GM10266 (cell line): ENCODE results near the gene PNKP.
A peak's percentile ranks its signal among the peaks of the same experiment; 100 is the strongest.

Source experiments
- DNase-seq: peaks from one replicate; pipeline ENCODE4 v3.0.0; 2012; ENCODE audit errors: extremely low spot score
- TF ChIP-seq, protein P1 (sequence below): IDR thresholded peaks from 2 replicates; pipeline ENCODE4 v1.5.1; 2012; ENCODE audit warnings: mild to moderate bottlenecking, low read depth; ENCODE audit not compliant: control insufficient read depth, insufficient read depth; ENCODE audit errors: missing control alignments

The PNKP gene

DNA sequence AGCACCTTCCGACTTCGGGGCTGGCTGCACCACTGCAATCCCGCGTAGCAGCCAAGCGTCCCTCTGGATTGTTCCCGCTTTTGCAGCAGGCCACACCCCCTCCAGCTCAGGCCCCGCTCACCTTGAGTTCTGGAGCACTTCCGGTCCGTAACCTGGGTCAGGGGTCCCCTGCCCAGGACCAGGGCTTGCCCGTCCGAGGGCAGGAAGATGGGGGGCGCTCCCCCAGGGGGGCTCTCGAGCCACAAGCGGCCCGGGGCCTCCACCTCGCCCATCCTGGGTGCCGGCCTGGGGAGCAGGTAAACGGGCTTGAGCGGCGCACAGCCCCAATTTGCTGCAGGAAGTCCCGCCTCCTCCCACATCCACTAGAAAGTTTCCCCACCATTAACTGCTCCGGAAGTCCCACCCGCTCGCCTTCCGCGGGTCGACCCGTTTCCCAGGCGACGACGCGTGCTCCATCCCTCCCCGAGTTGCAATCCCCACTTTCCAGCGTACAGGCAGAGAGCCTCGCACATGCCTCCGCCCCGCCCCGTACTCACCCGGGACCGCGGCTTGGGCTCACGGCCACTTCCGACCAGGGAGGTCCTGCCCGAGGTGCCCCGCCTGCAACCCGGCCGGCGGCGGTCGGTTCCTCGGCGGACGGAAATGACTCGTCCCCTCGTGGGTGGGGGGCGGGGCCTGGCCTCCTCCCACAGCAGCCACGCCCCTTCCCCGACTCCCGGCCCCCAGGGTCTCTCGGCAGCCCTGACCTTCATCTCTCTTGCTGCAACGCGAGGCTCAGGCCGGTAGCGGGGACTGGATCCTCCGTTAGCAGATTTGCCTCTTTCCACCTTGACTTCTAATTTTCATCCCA lies at the start of gene PNKP:
Gene PNKP, minus strand, starts transcription at position 644 of the 850 bp plus-strand sequence. Its CDS starts 372 bp downstream, at position 272.
- TF ChIP-seq, protein P1, sequence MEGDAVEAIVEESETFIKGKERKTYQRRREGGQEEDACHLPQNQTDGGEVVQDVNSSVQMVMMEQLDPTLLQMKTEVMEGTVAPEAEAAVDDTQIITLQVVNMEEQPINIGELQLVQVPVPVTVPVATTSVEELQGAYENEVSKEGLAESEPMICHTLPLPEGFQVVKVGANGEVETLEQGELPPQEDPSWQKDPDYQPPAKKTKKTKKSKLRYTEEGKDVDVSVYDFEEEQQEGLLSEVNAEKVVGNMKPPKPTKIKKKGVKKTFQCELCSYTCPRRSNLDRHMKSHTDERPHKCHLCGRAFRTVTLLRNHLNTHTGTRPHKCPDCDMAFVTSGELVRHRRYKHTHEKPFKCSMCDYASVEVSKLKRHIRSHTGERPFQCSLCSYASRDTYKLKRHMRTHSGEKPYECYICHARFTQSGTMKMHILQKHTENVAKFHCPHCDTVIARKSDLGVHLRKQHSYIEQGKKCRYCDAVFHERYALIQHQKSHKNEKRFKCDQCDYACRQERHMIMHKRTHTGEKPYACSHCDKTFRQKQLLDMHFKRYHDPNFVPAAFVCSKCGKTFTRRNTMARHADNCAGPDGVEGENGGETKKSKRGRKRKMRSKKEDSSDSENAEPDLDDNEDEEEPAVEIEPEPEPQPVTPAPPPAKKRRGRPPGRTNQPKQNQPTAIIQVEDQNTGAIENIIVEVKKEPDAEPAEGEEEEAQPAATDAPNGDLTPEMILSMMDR: no peak

DNA sequence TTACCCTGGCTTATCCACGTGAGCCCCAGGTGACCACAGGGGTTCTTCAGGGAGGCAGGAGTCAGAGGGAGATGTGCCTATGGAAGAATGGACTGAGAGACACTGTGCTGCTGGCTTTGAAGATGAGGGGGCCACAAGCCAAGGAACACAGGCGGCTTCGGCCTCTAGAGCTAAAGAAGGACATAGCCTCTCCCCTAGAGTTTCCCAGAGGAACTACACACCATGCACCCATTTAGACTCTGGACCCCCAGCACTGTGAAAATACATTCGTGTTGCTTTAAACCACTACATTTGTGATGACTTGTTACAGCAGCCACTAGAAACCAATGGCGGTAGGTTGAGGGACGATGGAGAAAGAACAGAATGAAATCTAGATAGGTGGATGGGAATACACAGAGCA lies 47.9 kb upstream of the PNKP start:
- DNase-seq: no peak

More for the DNA sequence above, at the start of gene PNKP:
- peak; percentile 96 for DNase-seq

DNA sequence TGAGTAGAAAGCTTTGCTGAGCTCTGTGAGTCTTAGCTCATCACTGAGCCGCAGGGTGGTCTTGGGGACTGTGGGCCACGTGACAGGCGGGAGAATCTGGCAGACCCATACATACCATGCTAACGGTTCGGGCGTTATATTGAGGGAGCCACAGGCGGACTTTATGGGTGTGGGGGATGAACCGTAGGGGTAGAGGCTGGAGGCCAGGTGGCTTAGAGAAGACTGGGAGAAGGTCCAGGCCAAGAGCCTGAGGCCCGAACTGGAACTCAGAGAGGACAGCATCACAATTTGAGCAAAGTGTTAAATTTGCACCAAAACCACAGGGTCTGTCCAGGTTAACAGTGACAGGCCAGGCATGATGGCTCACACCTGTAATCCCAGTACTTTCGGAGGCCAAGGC lies 46.3 kb upstream of the PNKP start:
- DNase-seq: no peak
- TF ChIP-seq, protein P1: no peak

More for the DNA sequence above, 47.9 kb upstream of the PNKP start:
- TF ChIP-seq, protein P1: no peak

DNA sequence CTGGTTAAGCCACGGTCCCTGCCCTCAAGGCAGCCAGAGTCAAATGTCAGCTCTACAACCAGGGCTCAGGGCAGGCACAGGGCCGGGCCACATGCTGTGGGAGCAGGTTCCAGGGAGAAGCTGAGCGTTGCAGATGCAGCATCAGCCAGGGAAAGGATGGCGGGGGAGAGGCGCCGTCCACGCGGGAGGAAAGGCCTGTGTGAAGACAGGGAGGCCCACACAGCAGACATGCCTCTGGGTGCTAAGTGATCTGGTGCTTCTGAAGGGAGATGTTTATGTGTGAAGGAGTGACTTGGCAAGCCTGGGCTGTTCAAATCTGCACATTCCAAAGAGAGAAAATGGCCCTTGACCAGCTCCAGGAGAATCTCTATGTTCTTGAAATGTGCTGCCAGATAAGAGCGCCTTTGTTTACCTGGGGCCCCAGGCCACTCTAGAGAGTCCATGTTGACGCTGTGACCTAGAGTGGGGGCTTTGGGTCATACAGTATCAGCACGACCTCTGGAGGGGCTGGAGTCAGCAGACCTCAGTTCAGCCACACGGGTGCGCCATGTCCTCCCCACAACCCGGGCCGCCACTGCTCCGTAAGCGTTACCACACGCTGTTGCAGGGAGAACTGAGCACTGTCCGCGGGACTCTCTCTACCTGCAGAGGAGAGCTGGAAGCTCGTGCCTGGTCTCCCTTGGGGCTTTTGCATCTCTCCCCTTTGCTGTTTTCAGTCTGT lies 45.7 kb upstream of the PNKP start:
- no peak for DNase-seq
- TF ChIP-seq, protein P1: peak; percentile 25

DNA sequence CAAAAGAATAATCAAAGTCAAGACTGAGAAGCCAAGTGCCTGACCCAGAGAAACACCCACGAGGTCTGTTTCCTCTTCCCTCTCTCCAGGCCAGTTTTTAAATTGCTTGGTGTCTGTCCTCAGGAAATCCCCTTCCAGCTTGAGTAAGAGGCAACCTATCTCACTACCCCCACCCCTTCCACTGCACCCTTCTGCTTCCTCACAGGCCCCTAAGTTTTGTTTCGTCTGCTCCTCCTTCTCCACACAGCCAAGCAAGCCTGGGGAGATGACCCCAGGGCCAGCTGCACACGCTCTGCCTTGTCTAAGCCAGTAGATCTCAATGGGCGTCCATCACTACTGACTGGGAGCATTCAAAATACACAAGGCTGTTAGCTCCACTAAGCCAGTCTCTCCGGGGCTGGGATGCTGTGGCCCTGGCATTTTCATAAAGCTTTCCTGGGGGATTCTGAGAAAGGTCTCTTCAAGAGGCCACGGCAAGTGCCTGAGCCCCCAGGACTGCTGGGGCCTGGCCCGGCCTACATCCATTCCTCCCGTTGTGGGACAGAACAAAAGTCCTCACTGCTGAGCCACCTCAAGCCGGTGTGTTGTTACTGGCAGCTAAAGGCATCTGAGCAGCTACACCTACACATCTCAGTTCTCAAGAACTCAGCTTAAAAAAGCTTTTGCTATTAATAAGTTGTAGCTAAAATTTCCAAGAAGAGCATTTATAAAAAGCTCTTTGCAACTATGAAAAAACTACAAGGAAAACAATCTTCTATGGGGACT lies 44.2 kb upstream of the PNKP start:
- TF ChIP-seq, protein P1: no peak

DNA sequence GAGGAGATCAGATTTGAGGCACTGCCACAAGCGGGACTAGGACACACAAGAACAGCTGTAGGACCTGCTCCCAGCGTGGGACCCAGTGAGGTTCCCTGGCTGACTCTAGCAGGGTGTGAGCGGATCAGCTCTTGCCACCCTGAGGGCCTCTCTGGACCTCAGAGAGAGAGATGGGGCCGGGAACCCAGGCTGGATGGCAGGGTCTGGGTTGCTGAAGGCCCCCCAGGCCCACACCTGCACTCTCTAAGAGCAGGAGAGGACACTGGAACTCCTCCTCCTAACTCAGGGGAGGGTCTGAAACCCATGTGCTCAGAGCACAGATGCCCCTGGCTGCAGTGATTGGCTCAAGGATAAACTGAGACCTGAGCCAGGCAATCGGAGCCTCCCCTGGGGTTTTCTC lies 42.8 kb upstream of the PNKP start:
- TF ChIP-seq, protein P1: no peak
- no peak for DNase-seq

More for the DNA sequence above, 44.2 kb upstream of the PNKP start:
- peak; percentile 84 for DNase-seq
